Smooth muscle cell (in vitro differentiated cells): ENCODE results near the gene ADAM20. TPM values are rescaled to one million over a fixed set of nuclear protein-coding genes. Genes with fewer than 3 reads are reported as not detected.
A peak's percentile ranks its signal among the peaks of the same experiment; 100 is the strongest.

Experiments used
- DNase-seq: peaks from one replicate; lab custom pipeline; 2025; ENCODE audit not compliant: unreplicated experiment; lab: John Stamatoyannopoulos, UW
- H2AFZ ChIP-seq: fragments of 200-600 bp; sonication (generic); 2 replicates; pipeline ENCODE4 v1.6.0; 2016; ENCODE audit warnings: antibody characterized with exemption, low read depth, mild to moderate bottlenecking
- H3F3A ChIP-seq: fragments of 200-600 bp; sonication (generic); 2 replicates; pipeline ENCODE4 v1.6.0; 2017; ENCODE audit warnings: antibody characterized with exemption, low read depth
- H3K27ac ChIP-seq: fragments of 200-600 bp; sonication (generic); 2 replicates; pipeline ENCODE4 v1.5.1; 2016; ENCODE audit warnings: low read depth, mild to moderate bottlenecking
- H3K27me3 ChIP-seq: fragments of 200-600 bp; sonication (generic); 2 replicates; pipeline ENCODE4 v1.6.1; 2016; ENCODE audit warnings: low read depth, mild to moderate bottlenecking
- H3K36me3 ChIP-seq: fragments of 200-600 bp; sonication (generic); 2 replicates; pipeline ENCODE4 v1.5.1; 2016; ENCODE audit warnings: low read depth
- H3K4me1 ChIP-seq: fragments of 200-600 bp; sonication (generic); 2 replicates; pipeline ENCODE4 v1.5.1; 2016; ENCODE audit warnings: low read depth
- H3K4me2 ChIP-seq: fragments of 200-600 bp; sonication (generic); 2 replicates; pipeline ENCODE4 v1.6.0; 2016; ENCODE audit warnings: mild to moderate bottlenecking
- H3K4me3 ChIP-seq: fragments of 200-600 bp; sonication (generic); 2 replicates; pipeline ENCODE4 v1.5.1; 2016; ENCODE audit warnings: mild to moderate bottlenecking
- H3K79me2 ChIP-seq: fragments of 200-600 bp; sonication (generic); 2 replicates; pipeline ENCODE4 v1.6.0; 2016; ENCODE audit warnings: low read depth, mild to moderate bottlenecking
- H3K9ac ChIP-seq: fragments of 200-600 bp; sonication (generic); 2 replicates; pipeline ENCODE4 v1.6.0; 2016; ENCODE audit warnings: low read depth
- H3K9me3 ChIP-seq: fragments of 200-600 bp; sonication (generic); replicated peaks from 2 replicates; pipeline ENCODE4 v1.5.1; 2016; ENCODE audit warnings: low read depth
- H4K20me1 ChIP-seq: fragments of 200-600 bp; sonication (generic); 2 replicates; pipeline ENCODE4 v1.6.0; 2016; ENCODE audit warnings: low read depth
- WGBS: methylation state at CpG from one replicate; pipeline ENCODE4 v1.1.7; 2016; ENCODE audit warnings: low lambda C conversion rate; 5-methylcytosine and 5-hydroxymethylcytosine counted together
- polyA plus RNA-seq: library from polyadenylated mRNA; unstranded; fragments of >200 nt; fragmentation: Nextera tagmentation; extraction: Ambion mirVana; gene quantifications from 2 replicates; pipeline ENCODE4 v1.2.1, GENCODE V29; 2016
- total RNA-seq: library from RNA; depleted of rRNA; stranded (reverse); fragments of >200 nt; gene quantifications from 2 replicates; pipeline ENCODE4 v1.2.3, GENCODE V29; 2014
- TF ChIP-seq, protein P1 (sequence below): fragments of 200-600 bp; sonication (generic); IDR thresholded peaks from 2 replicates; pipeline ENCODE4 v1.5.1; 2017; ENCODE audit warnings: borderline replicate concordance, mild to moderate bottlenecking, antibody characterized with exemption; ENCODE audit not compliant: insufficient read depth, poor library complexity, severe bottlenecking

The ADAM20 gene
- total and polyA plus RNA-seq, 2 experiments from 2014 or later, result 1.1 TPM; not detected in 1

- 60% methylated on average over 2 of the region's 2 CpGs for WGBS
- H4K20me1 ChIP-seq, result peaks cover 5% of the 10 kb centered on the region
- no peak for DNase-seq
- no peaks in the 10 kb centered on the region for H3K4me1 ChIP-seq
- H3K27ac ChIP-seq, result no peak overlapping the region
- peaks cover 3% of the 10 kb centered on the region for H3K79me2 ChIP-seq
- no peaks in the 10 kb centered on the region for H3F3A ChIP-seq
- H2AFZ ChIP-seq, result no peak overlapping the region
- no peak overlapping the region for H3K4me3 ChIP-seq
- H3K9me3 ChIP-seq, result no peaks in the 10 kb centered on the region
- H3K9ac ChIP-seq, result no peak overlapping the region
- H3K36me3 ChIP-seq, result peaks cover 7% of the 10 kb centered on the region
- H3K27me3 ChIP-seq, result no peaks in the 10 kb centered on the region
- TF ChIP-seq, protein P1, sequence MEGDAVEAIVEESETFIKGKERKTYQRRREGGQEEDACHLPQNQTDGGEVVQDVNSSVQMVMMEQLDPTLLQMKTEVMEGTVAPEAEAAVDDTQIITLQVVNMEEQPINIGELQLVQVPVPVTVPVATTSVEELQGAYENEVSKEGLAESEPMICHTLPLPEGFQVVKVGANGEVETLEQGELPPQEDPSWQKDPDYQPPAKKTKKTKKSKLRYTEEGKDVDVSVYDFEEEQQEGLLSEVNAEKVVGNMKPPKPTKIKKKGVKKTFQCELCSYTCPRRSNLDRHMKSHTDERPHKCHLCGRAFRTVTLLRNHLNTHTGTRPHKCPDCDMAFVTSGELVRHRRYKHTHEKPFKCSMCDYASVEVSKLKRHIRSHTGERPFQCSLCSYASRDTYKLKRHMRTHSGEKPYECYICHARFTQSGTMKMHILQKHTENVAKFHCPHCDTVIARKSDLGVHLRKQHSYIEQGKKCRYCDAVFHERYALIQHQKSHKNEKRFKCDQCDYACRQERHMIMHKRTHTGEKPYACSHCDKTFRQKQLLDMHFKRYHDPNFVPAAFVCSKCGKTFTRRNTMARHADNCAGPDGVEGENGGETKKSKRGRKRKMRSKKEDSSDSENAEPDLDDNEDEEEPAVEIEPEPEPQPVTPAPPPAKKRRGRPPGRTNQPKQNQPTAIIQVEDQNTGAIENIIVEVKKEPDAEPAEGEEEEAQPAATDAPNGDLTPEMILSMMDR, result peak; percentile 35
- H3K4me2 ChIP-seq, result no peak overlapping the region
These were observed 33.0 kb upstream of the ADAM20 start for GRCh38 chr14:70567791-70568190.

GRCh38 chr14:70563869-70564268 lies 29.1 kb upstream of the ADAM20 start:
- Histone ChIP-seq H4K20me1 (no peaks in the 10 kb centered on the region), H3F3A (no peaks in the 10 kb centered on the region), H3K79me2 (no peaks in the 10 kb centered on the region), H3K27me3 (no peaks in the 10 kb centered on the region), H3K9me3 (no peaks in the 10 kb centered on the region), H2AFZ (no peak overlapping the region), H3K4me2 (no peak overlapping the region), H3K4me3 (no peak overlapping the region), H3K9ac (no peak overlapping the region), H3K36me3 (peaks cover 7% of the 10 kb centered on the region), H3K4me1 (no peaks in the 10 kb centered on the region), H3K27ac (no peak overlapping the region)
- 100% methylated on average over 1 of the region's 1 CpG for WGBS
- DNase-seq, result no peak
- TF ChIP-seq, protein P1, result no peak

DNA sequence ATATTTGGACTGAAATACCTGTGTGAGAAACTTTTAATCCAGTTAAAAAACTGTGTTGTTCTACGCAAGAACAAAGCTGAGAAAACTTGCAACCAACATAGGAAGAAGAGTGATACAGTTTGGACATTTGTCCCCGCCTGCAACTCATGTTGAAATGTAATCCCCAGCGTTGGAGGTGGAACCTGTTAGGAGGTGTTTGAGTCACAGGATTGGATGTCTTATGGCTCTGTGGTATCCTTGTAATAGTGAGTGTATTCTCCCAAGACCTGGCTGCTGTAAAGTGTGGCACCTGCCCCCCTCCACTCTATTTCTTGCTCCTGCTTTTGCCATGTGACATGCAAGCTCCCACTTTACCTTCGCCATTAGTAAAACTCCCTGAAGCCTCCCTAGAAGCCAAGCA lies 28.6 kb upstream of the ADAM20 start:
- Histone ChIP-seq H3K27me3 (no peaks in the 10 kb centered on the region), H3K36me3 (peaks cover 7% of the 10 kb centered on the region), H3K9ac (no peak overlapping the region), H4K20me1 (no peaks in the 10 kb centered on the region), H3K9me3 (no peaks in the 10 kb centered on the region), H3K4me3 (no peak overlapping the region), H2AFZ (no peak overlapping the region), H3K4me2 (no peak overlapping the region), H3F3A (no peaks in the 10 kb centered on the region), H3K27ac (no peak overlapping the region), H3K79me2 (no peaks in the 10 kb centered on the region), H3K4me1 (no peaks in the 10 kb centered on the region)
- TF ChIP-seq, protein P1, result no peak
- no peak for DNase-seq
- WGBS, result 96% methylated on average over 4 of the region's 4 CpGs

DNA sequence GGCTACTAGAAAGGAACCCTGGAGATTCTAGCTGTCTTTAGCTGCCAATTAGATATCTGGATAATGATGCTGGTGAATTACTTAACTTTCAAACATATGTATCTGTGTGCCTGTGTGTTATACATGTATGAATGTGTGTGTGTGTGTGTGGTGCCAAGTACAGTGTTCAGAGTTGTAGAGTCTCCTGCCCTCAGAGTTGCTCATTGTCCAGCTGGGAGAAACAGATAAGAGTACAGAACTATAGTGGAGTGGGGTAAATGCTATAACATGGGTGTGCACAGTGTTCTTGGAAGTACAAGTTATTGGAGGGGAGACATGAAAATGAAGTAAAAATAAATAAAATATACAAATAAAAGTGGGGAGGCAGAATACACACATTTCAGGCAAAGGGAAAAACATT lies 23.6 kb upstream of the ADAM20 start:
- Histone ChIP-seq H3K9ac (no peak overlapping the region), H3K36me3 (no peaks in the 10 kb centered on the region), H3K4me3 (no peak overlapping the region), H4K20me1 (no peaks in the 10 kb centered on the region), H3K9me3 (no peaks in the 10 kb centered on the region), H3K4me2 (no peak overlapping the region), H2AFZ (no peak overlapping the region), H3K4me1 (no peaks in the 10 kb centered on the region), H3K27me3 (no peaks in the 10 kb centered on the region), H3K27ac (no peak overlapping the region), H3F3A (no peaks in the 10 kb centered on the region), H3K79me2 (no peaks in the 10 kb centered on the region)
- TF ChIP-seq, protein P1, result no peak
- no peak for DNase-seq
